ENCODE data around the gene PSEN1. TPM values are rescaled to one million over a fixed set of nuclear protein-coding genes. Genes with fewer than 3 reads are reported as not detected.
"Not testable (repeated sequence)": the region's sequence is repeated elsewhere in the genome, so short reads cannot be mapped to it uniquely, and the experiment has no call there.

The PSEN1 gene
- total and polyA plus RNA-seq, 12 donors, result 15.7 to 83.8 (median 51.2) TPM

- no peak overlapping the region for H3K4me3 ChIP-seq
- no peaks in the 10 kb centered on the region for H3K27me3 ChIP-seq
- H3K27ac ChIP-seq, result no peak overlapping the region
- H3K4me1 ChIP-seq (replicated peaks in 1 of 2), result peaks cover 0 to 4% of the 10 kb centered on the region in 2 donors
- no peak for DNase-seq
- H3K36me3 ChIP-seq (replicated peaks in 1 of 2), result peaks cover 0 to 59% of the 10 kb centered on the region in 2 donors
- intact Hi-C loops (cut with DNase I), result loop anchor here in 1 of 2 donors (10.0 kb wide), 1 partner anchor 302 kb away; no protein-coding TSS in a partner anchor
- no peaks in the 10 kb centered on the region for H3K9me3 ChIP-seq (replicated peaks in 1 of 3)
- TF ChIP-seq, protein P1, sequence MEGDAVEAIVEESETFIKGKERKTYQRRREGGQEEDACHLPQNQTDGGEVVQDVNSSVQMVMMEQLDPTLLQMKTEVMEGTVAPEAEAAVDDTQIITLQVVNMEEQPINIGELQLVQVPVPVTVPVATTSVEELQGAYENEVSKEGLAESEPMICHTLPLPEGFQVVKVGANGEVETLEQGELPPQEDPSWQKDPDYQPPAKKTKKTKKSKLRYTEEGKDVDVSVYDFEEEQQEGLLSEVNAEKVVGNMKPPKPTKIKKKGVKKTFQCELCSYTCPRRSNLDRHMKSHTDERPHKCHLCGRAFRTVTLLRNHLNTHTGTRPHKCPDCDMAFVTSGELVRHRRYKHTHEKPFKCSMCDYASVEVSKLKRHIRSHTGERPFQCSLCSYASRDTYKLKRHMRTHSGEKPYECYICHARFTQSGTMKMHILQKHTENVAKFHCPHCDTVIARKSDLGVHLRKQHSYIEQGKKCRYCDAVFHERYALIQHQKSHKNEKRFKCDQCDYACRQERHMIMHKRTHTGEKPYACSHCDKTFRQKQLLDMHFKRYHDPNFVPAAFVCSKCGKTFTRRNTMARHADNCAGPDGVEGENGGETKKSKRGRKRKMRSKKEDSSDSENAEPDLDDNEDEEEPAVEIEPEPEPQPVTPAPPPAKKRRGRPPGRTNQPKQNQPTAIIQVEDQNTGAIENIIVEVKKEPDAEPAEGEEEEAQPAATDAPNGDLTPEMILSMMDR (IDR thresholded peaks at IDR 0.05), result no peak
- no peak for TF ChIP-seq POLR2A (IDR thresholded peaks at IDR 0.05)
- 78 to 88% (median 88%) methylated on average over 3 of the region's 3 CpGs for WGBS, 4 donors
These were observed 36.2 kb downstream of the PSEN1 start for GRCh38 chr14:73172500-73172899.

DNA sequence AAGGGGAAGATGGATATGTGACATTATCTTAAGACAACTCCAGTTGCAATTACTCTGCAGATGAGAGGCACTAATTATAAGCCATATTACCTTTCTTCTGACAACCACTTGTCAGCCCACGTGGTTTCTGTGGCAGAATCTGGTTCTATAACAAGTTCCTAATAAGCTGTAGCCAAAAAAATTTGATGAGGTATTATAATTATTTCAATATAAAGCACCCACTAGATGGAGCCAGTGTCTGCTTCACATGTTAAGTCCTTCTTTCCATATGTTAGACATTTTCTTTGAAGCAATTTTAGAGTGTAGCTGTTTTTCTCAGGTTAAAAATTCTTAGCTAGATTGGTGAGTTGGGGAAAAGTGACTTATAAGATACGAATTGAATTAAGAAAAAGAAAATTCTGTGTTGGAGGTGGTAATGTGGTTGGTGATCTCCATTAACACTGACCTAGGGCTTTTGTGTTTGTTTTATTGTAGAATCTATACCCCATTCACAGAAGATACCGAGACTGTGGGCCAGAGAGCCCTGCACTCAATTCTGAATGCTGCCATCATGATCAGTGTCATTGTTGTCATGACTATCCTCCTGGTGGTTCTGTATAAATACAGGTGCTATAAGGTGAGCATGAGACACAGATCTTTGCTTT lies 36.9 kb downstream of the PSEN1 start:
- Histone ChIP-seq H3K27ac (no peak overlapping the region), H3K9me3 (replicated peaks in 1 of 3) (no peaks in the 10 kb centered on the region), H3K36me3 (replicated peaks in 1 of 2) (peaks cover 0 to 59% of the 10 kb centered on the region in 2 donors), H3K27me3 (no peaks in the 10 kb centered on the region), H3K4me1 (replicated peaks in 1 of 2) (peaks cover 0 to 4% of the 10 kb centered on the region in 2 donors), H3K4me3 (no peak overlapping the region)
- TF ChIP-seq, protein P1 (IDR thresholded peaks at IDR 0.05), result peak; percentile 41 to 66 (median 58)
- no peak for TF ChIP-seq POLR2A (IDR thresholded peaks at IDR 0.05)
- 43 to 63% (median 46%) methylated on average over 3 of the region's 3 CpGs for WGBS, 4 donors
- intact Hi-C loops (cut with DNase I), result loop anchor here in 1 of 2 donors (10.0 kb wide), 1 partner anchor 302 kb away; no protein-coding TSS in a partner anchor
- DNase-seq, result peak in 1 of 7 donors; percentile 14

DNA sequence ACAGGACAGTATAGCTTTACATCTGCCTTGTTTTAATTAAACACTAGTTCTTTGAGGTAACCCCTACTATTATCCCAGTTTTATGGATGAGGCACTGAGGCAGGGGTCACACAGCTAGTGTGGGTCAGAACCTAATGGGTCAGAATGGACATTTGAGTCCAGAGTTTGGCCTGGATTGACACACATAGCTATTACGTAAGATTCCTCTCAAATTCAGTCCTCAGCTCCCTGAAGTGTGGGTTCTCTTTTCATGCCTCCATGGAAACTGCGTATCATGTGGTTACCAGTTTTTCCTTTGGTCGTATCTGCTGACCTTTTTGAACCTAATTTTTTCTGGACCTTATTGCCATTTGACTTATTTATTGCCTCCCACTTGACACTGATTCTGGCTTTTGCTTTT lies 40.4 kb downstream of the PSEN1 start:
- 59 to 74% (median 66%) methylated on average over 3 of the region's 3 CpGs for WGBS, 4 donors
- Histone ChIP-seq H3K4me1 (replicated peaks in 1 of 2) (peaks cover 8 to 19% of the 10 kb centered on the region in 2 donors), H3K27me3 (no peaks in the 10 kb centered on the region), H3K9me3 (replicated peaks in 1 of 3) (no peaks in the 10 kb centered on the region), H3K36me3 (replicated peaks in 1 of 2) (peaks cover 0 to 36% of the 10 kb centered on the region in 2 donors), H3K4me3 (no peak overlapping the region), H3K27ac (no peak overlapping the region)
- intact Hi-C loops (cut with DNase I), result loop anchor here in 1 of 2 donors (10.0 kb wide), 1 partner anchor 298 kb away; no protein-coding TSS in a partner anchor
- no peak for TF ChIP-seq POLR2A (IDR thresholded peaks at IDR 0.05)
- TF ChIP-seq, protein P1 (IDR thresholded peaks at IDR 0.05), result no peak
- DNase-seq, result no peak

DNA sequence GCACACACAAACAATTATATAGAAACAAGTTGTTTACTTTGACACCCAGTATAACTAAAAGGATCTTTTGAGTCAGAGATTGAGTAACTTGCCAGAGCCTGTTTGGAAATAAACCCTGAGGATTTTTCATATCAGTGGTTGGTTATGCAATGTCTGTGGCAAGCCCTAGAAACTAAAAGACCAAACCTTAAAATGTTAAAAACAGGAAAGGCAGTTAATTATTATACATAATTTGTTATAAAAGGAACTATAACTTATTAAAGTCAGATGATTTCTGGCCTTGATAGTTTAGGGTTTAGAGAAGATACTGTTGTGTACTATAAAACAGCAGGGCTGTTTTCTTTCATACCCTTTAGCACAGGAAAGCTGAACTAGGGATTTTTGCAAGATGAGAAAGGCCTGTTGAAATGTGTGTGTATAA lies 44.1 kb downstream of the PSEN1 start:
- peaks cover 8 to 19% of the 10 kb centered on the region in 2 donors for H3K4me1 ChIP-seq (replicated peaks in 1 of 2)
- DNase-seq, result peak in 3 of 7 donors; percentile 25 to 48 (median 29)
- H3K4me3 ChIP-seq, result no peak overlapping the region
- H3K36me3 ChIP-seq (replicated peaks in 1 of 2), result peaks cover 0 to 12% of the 10 kb centered on the region in 2 donors
- H3K9me3 ChIP-seq (replicated peaks in 1 of 3), result no peaks in the 10 kb centered on the region
- no peaks in the 10 kb centered on the region for H3K27me3 ChIP-seq
- intact Hi-C loops (cut with DNase I), result no loop called here
- peak overlapping the region; percentile 48 to 84 (median 66) for H3K27ac ChIP-seq
- TF ChIP-seq POLR2A (IDR thresholded peaks at IDR 0.05), result no peak
- TF ChIP-seq, protein P1 (IDR thresholded peaks at IDR 0.05), result no peak

- H3K4me3 ChIP-seq; DNase-seq; H3K36me3 ChIP-seq (replicated peaks in 1 of 2); intact Hi-C loops (cut with DNase I); H3K27me3 ChIP-seq; H3K9me3 ChIP-seq (replicated peaks in 1 of 3): not testable (repeated sequence)
- Histone ChIP-seq H3K27ac (peak overlapping the region in 4 of 5 donors; percentile 24 to 84 (median 46)), H3K4me1 (replicated peaks in 1 of 2) (peaks cover 8 to 19% of the 10 kb centered on the region in 2 donors)
- whole genome bisulfite sequencing, 4 donors, result 92 to 95% (median 93%) methylated on average over 8 of the region's 8 CpGs
These were observed 44.7 kb downstream of the PSEN1 start for GRCh38 chr14:73180969-73181368.
